A549 (cell line): Measurements from ENCODE around the gene UST. TPM values are rescaled to one million over a fixed set of nuclear protein-coding genes. Genes with fewer than 3 reads are reported as not detected.

Experiments
- ATOH8 ChIP-seq: fragments of 250-450 bp; sonication (Bioruptor Pico); IDR thresholded peaks from 2 replicates; pipeline ENCODE4 v1.5.0; 2020; ENCODE audit warnings: low read depth, mild to moderate bottlenecking, moderate library complexity
- BHLHE40 ChIP-seq: IDR thresholded peaks from 2 replicates; pipeline ENCODE4 v1.6.1; 2012; ENCODE audit warnings: low read depth, low read length, inconsistent platforms
- CBX8 ChIP-seq: fragments of 200-600 bp; sonication (generic); IDR thresholded peaks from 2 replicates; pipeline ENCODE4 v1.6.1; 2016
- CEBPB ChIP-seq, 2 experiments: fragments of >200 bp in 1 of 2; sonication (Bioruptor Twin) in 1 of 2; formaldehyde crosslinking in 1 of 2; IDR thresholded peaks; 2 replicates each; pipeline ENCODE4 v1.6.1; 2012 to 2016
- CHD2 ChIP-seq: fragments of 150-350 bp; IDR thresholded peaks from 2 replicates; pipeline ENCODE4 v1.6.1; 2014; ENCODE audit warnings: low read length; ENCODE audit not compliant: partially characterized antibody
- ELK1 ChIP-seq: fragments of 150-350 bp; IDR thresholded peaks from 2 replicates; pipeline ENCODE4 v1.6.1; 2014; ENCODE audit warnings: low read depth, mild to moderate bottlenecking, low read length
- EP300 ChIP-seq, 2 experiments: fragments of >200 bp; sonication (Bioruptor Twin); formaldehyde crosslinking; IDR thresholded peaks; 2 replicates in 1 of 2; 3 replicates in 1 of 2; pipeline ENCODE4 v1.6.1; 2016 to 2017
- ESRRA ChIP-seq: fragments of 150-350 bp; IDR thresholded peaks from 2 replicates; pipeline ENCODE4 v1.6.1; 2014; ENCODE audit warnings: mild to moderate bottlenecking, low read length, borderline replicate concordance
- HOXB13 ChIP-seq: fragments of 250-450 bp; sonication (Bioruptor Pico); IDR thresholded peaks from 2 replicates; pipeline ENCODE4 v1.5.0; 2020; ENCODE audit warnings: low read depth, mild to moderate bottlenecking, moderate library complexity
- HOXB5 ChIP-seq: fragments of 250-450 bp; sonication (Bioruptor Pico); IDR thresholded peaks from 2 replicates; pipeline ENCODE4 v1.5.0; 2020; ENCODE audit warnings: mild to moderate bottlenecking, moderate library complexity
- JUN ChIP-seq, 2 experiments: fragments of >200 bp; sonication (Bioruptor Twin); formaldehyde crosslinking; IDR thresholded peaks; 2 replicates in 1 of 2; 3 replicates in 1 of 2; pipeline ENCODE4 v1.6.1; 2016 to 2017
- JUNB ChIP-seq: fragments of >200 bp; sonication (Bioruptor Twin); formaldehyde crosslinking; IDR thresholded peaks from 2 replicates; pipeline ENCODE4 v1.6.1; 2016
- KDM1A ChIP-seq: fragments of 200-600 bp; sonication (generic); IDR thresholded peaks from 2 replicates; pipeline ENCODE4 v1.6.1; 2016; ENCODE audit warnings: low read depth, mild to moderate bottlenecking
- KDM5A ChIP-seq: fragments of 200-600 bp; sonication (generic); IDR thresholded peaks from 2 replicates; pipeline ENCODE4 v1.6.1; 2016; ENCODE audit warnings: antibody characterized with exemption, mild to moderate bottlenecking
- MYC ChIP-seq: IDR thresholded peaks from 2 replicates; pipeline ENCODE4 v1.6.1; 2012; ENCODE audit warnings: mild to moderate bottlenecking, inconsistent platforms, low read length, improper control_type of control experiment, borderline replicate concordance
- PHF8 ChIP-seq: fragments of 200-600 bp; sonication (generic); IDR thresholded peaks from 2 replicates; pipeline ENCODE4 v1.6.1; 2016; ENCODE audit warnings: low read depth, mild to moderate bottlenecking, antibody characterized with exemption, moderate library complexity, borderline replicate concordance
- POLR2A ChIP-seq: IDR thresholded peaks from 2 replicates; pipeline ENCODE4 v1.6.1; 2012; ENCODE audit warnings: mild to moderate bottlenecking, low read length
- RFX5 ChIP-seq: fragments of 450-650 bp; IDR thresholded peaks from 2 replicates; pipeline ENCODE4 v1.7.1; 2014; ENCODE audit warnings: antibody characterized with exemption, mild to moderate bottlenecking, moderate library complexity
- SMC3 ChIP-seq: fragments of >200 bp; sonication (Bioruptor Twin); formaldehyde crosslinking; IDR thresholded peaks from 3 replicates; pipeline ENCODE4 v1.6.1; 2018; ENCODE audit warnings: inconsistent platforms
- TP53 ChIP-seq: fragments of 250-450 bp; sonication (Bioruptor Pico); IDR thresholded peaks from 2 replicates; pipeline ENCODE4 v1.5.0; 2021; ENCODE audit warnings: mild to moderate bottlenecking, moderate library complexity
- ZC3H11A ChIP-seq: fragments of 450-650 bp; IDR thresholded peaks from 2 replicates; pipeline ENCODE4 v1.6.1; 2014; ENCODE audit warnings: antibody characterized with exemption, mild to moderate bottlenecking
- ZSCAN20 ChIP-seq: fragments of 250-450 bp; sonication (Bioruptor Pico); IDR thresholded peaks from 2 replicates; pipeline ENCODE4 v1.8.0; 2022; ENCODE audit warnings: mild to moderate bottlenecking, moderate library complexity
- polyA plus RNA-seq, 4 experiments: library from polyadenylated mRNA; depleted of rRNA in 3 of 4; stranded (reverse); fragments of >200 nt; fragmentation: RNase III in 1 of 4; extraction: RNeasy Plus Mini Kit Qiagen cat#74134 plus additional on column Dnase treatment in 1 of 4; gene quantifications; 2 replicates in 3 of 4; 3 replicates in 1 of 4; pipeline ENCODE4 v1.2.3, GENCODE V29; 2011 to 2017
- TF ChIP-seq, protein P1 (sequence below): fragments of >200 bp; sonication (Bioruptor Twin); formaldehyde crosslinking; IDR thresholded peaks from 3 replicates; pipeline ENCODE4 v1.5.1; 2016
- TF ChIP-seq, protein P2 (sequence below): fragments of >200 bp; sonication (Bioruptor Twin); formaldehyde crosslinking; IDR thresholded peaks from 2 replicates; pipeline ENCODE4 v1.6.1; 2016
- TF ChIP-seq, protein P3 (sequence below): IDR thresholded peaks from 2 replicates; pipeline ENCODE4 v1.6.1; 2012; ENCODE audit warnings: low read depth, borderline replicate concordance

Gene UST
- polyA plus RNA-seq, 2 of the 4 experiments (the other 2 are of a cell fraction) = 0.54 to 1.7 TPM

GRCh38 chr6:149031859-149032598, 285.2 kb downstream of the UST start (continued):
- TF ChIP-seq, protein P1, sequence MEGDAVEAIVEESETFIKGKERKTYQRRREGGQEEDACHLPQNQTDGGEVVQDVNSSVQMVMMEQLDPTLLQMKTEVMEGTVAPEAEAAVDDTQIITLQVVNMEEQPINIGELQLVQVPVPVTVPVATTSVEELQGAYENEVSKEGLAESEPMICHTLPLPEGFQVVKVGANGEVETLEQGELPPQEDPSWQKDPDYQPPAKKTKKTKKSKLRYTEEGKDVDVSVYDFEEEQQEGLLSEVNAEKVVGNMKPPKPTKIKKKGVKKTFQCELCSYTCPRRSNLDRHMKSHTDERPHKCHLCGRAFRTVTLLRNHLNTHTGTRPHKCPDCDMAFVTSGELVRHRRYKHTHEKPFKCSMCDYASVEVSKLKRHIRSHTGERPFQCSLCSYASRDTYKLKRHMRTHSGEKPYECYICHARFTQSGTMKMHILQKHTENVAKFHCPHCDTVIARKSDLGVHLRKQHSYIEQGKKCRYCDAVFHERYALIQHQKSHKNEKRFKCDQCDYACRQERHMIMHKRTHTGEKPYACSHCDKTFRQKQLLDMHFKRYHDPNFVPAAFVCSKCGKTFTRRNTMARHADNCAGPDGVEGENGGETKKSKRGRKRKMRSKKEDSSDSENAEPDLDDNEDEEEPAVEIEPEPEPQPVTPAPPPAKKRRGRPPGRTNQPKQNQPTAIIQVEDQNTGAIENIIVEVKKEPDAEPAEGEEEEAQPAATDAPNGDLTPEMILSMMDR = no peak
- no peak for TF ChIP-seq ZC3H11A
- no peak for TF ChIP-seq KDM1A
- TF ChIP-seq MYC = no peak
- TF ChIP-seq RFX5 = no peak
- peak; percentile 6 to 79; a peak in 2 of 5 replicates for TF ChIP-seq JUN (IDR thresholded peaks at IDR 0.05)
- TF ChIP-seq BHLHE40 = no peak
- no peak for TF ChIP-seq HOXB13
- 0 out of 2 replicates have a peak, but pooled peaks have one; percentile 11 for TF ChIP-seq POLR2A
- TF ChIP-seq TP53 = no peak
- no peak for TF ChIP-seq ZSCAN20 (CRISPR knock-in tag)
- no peak for TF ChIP-seq ELK1
- peak; percentile 38 to 68; a peak in 2 of 5 replicates for TF ChIP-seq EP300 (IDR thresholded peaks at IDR 0.05)
- 0 out of 2 replicates have a peak, but pooled peaks have one; percentile 53 for TF ChIP-seq JUNB
- TF ChIP-seq HOXB5 (CRISPR knock-in tag) = no peak
- no peak; the same call in 2 of the 3 replicates for TF ChIP-seq SMC3
- no peak for TF ChIP-seq CHD2
- no peak for TF ChIP-seq ATOH8
- no peak for TF ChIP-seq CBX8
- TF ChIP-seq, protein P2, sequence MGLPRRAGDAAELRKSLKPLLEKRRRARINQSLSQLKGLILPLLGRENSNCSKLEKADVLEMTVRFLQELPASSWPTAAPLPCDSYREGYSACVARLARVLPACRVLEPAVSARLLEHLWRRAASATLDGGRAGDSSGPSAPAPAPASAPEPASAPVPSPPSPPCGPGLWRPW = 0 out of 2 replicates have a peak, but pooled peaks have one; percentile 50
- TF ChIP-seq, protein P3, sequence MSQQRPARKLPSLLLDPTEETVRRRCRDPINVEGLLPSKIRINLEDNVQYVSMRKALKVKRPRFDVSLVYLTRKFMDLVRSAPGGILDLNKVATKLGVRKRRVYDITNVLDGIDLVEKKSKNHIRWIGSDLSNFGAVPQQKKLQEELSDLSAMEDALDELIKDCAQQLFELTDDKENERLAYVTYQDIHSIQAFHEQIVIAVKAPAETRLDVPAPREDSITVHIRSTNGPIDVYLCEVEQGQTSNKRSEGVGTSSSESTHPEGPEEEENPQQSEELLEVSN = no peak
- no peak for TF ChIP-seq KDM5A
- TF ChIP-seq PHF8 = no peak
- peak; percentile 87 to 96 for TF ChIP-seq CEBPB (IDR thresholded peaks at IDR 0.05)
- no peak for TF ChIP-seq ESRRA
- TF ChIP-seq, all 56 proteins: peak for 11
